ENCODE measurements around the gene PKMYT1.

The PKMYT1 gene

GRCh38 chr16:3019594-3020246, 39.5 kb upstream of the PKMYT1 start:
- no peak for DNase-seq

GRCh38 chr16:3017794-3018506, 37.7 kb upstream of the PKMYT1 start, which contains the start of gene CLDN6:
TSS of gene CLDN6 (minus strand) at chr16:3018183. CDS start at chr16:3016021, 2,162 bp downstream.
- DNase-seq: peak in 1 of 58 donors; percentile 16

- DNase-seq: no peak
Measured at GRCh38 chr16:3017344-3017743, 37.1 kb upstream of the PKMYT1 start.

DNA sequence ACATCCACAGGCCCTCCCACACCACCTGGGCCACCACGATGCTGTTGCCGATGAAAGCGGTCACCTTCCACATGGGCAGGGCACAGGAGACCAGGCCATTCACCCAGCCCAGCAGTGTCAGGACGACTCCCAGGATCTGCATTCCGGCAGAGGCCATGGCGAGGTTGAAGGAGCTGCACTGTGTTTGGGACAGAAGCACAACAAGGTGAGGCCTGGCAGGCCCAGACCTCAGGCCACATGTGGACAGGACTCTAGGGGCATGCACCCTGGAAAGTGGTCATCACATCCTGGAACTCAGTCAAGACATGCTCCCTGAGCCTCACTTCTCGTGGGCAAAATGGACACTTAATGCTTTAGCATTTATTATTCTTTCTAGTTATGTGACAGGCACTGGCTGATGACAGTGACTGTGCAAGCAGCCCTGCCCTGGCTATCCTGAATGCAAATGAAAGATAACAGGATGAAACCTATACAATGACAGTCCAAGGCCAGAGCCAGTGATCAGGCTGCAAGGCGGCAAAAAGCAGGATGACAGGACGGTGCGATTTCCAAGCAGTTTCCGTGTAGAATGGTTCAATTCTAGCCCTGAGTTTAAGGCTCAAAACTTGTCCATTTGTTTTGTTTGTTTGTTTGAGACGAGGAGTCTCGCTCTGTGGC, 35.7 kb upstream of the PKMYT1 start:
- no peak for DNase-seq

GRCh38 chr16:3014971-3015370, 34.7 kb upstream of the PKMYT1 start:
- DNase-seq: no peak

DNA sequence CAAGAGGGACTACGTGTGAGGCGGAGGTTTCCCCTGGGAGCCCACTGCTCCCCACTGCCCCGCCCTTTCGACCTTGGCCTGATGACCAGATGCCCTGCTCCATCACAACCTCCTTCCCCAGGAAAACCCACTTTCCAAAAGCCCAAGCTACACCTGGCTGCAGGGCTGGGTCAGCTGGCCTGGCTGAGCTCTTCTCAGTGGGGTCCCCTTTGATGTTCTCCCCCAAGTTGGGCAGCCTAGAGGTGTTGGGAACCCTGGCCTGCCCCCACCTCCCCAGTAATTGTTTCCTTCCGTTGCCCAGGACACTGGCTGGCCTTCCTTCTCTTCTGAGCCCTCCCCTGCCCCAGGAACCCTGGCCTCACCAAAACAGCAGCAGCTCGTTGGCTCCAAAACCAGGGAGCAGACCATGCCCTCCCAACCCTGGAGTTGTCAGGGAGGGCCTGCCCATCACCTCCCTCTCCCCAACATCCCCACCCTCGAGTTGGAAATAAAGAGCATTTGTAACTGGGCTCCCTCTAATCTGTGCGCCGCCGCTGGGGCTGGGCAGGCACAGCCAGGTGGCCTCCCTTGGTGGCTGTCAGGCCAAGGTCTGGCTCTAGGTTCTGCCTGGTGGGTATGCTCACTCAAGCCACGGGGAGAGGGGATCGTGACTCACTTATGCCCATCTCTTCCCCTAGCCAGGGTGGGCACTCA, 33.9 kb upstream of the PKMYT1 start:
- no peak for DNase-seq

DNA sequence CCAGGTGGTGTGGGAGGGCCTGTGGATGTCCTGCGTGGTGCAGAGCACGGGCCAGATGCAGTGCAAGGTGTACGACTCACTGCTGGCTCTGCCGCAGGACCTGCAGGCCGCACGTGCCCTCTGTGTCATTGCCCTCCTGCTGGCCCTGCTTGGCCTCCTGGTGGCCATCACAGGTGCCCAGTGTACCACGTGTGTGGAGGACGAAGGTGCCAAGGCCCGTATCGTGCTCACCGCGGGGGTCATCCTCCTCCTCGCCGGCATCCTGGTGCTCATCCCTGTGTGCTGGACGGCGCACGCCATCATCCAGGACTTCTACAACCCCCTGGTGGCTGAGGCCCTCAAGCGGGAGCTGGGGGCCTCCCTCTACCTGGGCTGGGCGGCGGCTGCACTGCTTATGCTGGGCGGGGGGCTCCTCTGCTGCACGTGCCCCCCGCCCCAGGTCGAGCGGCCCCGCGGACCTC, 33.3 kb upstream of the PKMYT1 start:
- no peak for DNase-seq

DNA sequence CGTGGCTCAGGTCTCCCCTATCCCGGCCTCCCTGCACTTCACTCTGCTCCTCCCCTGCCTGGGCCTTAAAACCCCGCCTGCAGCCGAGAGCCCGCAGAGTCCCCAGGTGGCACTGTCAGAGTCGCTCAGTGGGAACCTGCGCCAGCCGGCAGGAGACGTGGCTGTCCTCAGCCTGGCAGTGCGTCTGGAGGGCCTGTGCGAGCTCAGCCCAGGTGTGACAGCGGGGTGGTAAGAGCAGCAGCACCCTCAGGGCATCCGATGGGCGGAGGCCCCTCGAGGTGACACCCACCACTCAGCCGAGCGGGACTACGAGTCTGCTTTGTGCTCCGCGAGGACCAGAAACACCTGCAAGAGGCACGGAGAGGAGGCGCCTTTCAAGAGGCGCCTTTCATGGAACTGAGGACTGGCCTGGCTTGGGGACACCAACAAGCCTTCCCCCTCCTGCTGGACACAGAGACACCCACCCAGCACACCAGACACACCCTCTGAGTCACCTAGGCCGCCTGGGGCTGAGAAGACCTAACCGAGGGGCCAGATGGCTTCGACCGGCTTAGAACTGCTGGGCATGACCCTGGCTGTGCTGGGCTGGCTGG, 32.7 kb upstream of the PKMYT1 start, which contains the start of gene CLDN9:
Gene CLDN9 (plus strand): TSS at position 96 of the 593 bp plus-strand sequence. CDS start 440 bp downstream, at position 536.
- no peak for DNase-seq

GRCh38 chr16:3012246-3012645, 32.0 kb upstream of the PKMYT1 start:
- peak in 1 of 58 donors; percentile 26 for DNase-seq

DNA sequence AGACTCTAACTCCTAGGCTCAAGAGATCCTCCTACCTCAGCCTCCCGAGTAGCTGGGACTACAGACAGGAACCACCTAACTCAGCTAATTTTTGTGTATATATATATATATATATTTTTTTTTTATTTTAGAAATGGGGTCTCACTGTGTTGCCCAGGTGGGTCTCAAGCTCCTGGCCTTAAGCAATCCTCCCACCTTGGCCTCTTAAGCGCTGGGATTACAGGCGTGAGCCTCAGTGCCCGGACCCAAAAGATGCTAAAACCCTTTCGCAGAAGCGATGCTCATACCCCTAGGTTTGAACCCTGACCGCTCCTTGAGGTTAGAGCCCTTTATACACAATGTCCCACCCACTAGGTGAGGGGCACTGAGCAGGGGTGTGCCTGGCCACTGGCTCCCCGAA, 30.3 kb upstream of the PKMYT1 start:
- no peak for DNase-seq

DNA sequence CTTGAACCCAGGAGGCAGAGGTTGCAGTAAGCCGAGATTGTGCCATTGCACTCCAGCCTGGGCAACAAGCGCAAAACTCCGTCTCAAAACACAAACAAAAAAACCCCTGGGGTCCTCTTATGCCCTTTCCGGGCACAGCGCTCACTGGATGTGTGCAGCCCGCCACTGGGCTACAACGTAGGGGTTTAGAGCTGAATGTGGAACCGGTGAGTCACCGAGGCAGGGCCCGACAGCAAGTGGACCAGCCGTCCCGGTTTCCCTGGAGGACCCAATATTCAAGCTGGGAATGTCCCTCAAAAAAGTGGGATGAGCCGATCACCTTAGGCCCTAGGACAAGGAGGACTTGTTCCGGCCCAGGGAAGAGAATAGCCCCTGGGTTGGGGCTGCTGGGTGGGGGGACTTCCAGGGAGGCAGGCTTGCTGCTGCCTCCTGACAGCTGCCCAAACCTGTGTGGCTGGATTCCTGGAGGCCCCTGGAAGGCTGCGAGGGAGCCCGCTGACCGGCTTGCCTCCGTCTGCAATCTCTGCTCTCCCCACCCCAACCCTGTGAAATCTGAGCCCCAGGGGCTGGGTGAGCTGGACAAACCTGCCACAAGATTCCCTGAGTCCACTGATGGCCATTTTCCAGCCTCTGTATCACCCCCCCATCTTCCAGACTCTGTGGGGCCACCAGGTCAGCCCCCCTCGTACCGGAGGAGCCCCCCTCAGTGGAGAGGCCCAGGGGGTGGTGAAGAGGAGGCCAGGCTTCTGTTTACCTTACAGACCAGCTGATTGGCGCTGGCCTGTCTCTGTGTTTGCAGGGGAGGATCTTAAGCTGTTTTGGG, 29.5 kb upstream of the PKMYT1 start:
- no peak for DNase-seq

DNA sequence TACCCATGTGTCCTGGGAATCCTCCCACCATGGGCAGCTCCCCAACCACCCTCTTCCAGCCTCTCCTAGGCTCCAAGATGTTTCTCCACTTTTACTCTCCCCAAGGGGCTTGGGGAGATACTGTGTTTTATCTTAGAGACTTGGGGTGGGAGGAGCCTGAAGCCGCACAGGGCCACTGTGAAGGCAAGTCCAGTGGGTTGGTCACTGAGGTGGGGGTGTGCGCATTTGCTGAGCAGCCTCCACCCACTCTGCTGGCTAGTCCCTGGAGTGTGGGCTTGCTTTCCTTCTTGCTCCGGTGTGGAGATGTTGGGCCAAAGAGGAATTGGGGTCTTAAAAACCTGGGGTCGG, 28.4 kb upstream of the PKMYT1 start:
- no peak for DNase-seq

GRCh38 chr16:3007957-3008689, 27.9 kb upstream of the PKMYT1 start:
- DNase-seq: peak in 3 of 58 donors; percentile 6 to 20 (median 12)

GRCh38 chr16:3007059-3007956, 27.1 kb upstream of the PKMYT1 start:
- DNase-seq: no peak

DNA sequence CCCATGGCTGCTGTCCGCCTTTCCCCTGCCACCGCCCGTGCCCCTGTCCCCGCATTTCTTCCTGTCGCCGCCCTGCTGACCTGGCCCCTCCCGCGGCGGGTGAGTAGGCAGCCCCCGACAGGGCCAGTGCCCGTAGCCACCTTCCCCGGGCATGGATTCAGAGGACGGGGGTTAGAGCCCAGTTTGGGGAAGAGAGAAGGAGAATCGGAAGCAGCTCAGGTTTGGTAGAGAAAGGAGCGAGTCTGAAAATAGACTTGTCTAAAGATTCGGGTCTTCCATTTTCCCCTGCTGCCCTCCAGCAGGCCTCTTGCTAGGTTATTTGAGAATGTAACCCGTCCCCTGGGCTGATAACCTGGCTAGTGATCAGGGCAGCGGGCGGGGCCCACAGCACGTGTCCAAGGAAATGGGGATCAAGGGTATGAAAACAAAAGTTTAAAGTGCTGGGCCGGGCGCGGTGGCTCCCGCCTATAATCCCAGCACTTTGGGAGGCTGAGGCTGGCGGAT, 24.6 kb upstream of the PKMYT1 start:
- DNase-seq: no peak

DNA sequence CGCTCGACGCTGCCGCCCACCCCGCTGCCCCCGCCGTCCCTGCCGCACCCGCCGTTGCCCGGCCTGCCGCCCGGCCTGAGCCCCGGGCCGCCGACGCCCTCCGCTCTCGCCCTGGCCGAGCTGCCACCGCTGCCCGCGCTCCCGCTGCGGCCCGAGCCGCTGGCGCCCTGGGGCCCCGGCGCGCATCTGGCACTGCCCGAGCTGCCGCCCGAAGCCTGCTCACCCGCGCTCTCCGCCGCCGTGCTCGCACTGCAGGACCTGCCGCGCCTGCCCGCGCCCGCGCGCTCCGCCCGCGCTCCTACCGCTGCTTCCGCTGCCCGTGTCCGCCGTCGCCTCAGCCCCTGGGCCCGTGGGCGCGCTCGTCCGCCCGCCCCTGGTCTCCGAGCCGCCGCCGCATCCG, 24.1 kb upstream of the PKMYT1 start:
- DNase-seq: peak in 2 of 58 donors; percentile 14 to 30

GRCh38 chr16:3003582-3004270, 23.5 kb upstream of the PKMYT1 start:
- peak; percentile 75 to 99 (median 98) for DNase-seq

- DNase-seq: no peak
Measured at GRCh38 chr16:3001316-3001715, 21.1 kb upstream of the PKMYT1 start.
